ENCODE results near the gene NOS1.
A peak's percentile ranks its signal among the peaks of the same experiment; 100 is the strongest.

Gene NOS1

GRCh38 chr12:117329756-117330155, 31.7 kb downstream of the NOS1 start:
- DNase-seq: no peak

- DNase-seq: no peak
Observed at GRCh38 chr12:117328556-117329100, 32.8 kb downstream of the NOS1 start.

GRCh38 chr12:117322428-117322827, 39.0 kb downstream of the NOS1 start:
- no peak for DNase-seq

GRCh38 chr12:117321572-117321971, 39.9 kb downstream of the NOS1 start:
- DNase-seq: no peak

DNA sequence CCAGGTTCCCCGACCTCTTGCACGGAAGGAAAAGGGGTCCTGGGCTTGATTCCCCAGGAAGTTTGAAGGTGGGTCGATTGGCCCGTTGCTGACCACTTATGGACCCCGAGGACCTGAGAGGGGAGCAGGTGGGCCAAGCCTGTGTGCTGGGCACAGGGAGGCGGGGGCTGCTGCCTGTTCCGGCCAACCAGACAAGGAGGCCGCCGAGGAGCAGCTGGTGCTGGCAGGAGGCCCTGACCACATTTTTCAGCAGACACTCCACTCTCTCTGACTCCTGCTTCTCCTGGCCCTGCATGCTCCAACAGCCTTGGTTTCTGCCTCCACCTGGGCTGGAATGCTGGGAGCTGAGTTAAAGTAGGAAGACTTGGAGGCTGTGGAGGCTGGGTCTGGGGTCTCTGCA, 42.8 kb downstream of the NOS1 start:
- DNase-seq: no peak

DNA sequence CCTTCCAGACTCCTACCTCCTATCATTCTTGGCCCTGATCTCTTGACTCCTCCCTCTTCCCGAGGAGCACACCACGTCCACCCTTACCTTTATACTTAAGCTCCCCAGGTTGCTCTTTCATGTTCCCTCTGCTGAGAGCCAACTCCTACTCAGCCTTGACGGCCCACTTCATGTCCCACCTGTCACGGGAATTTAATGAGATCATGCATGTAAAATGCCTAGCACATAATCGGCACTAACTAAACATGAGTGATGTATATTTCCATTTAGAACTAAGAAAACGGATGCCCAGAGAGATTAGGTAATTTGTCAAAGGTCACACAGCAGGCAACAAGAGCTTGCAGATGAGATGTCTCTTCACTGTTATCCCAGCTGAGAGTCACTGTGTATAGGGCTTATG, 45.1 kb downstream of the NOS1 start:
- no peak for DNase-seq

GRCh38 chr12:117313926-117314325, 47.5 kb downstream of the NOS1 start:
- no peak for DNase-seq

DNA sequence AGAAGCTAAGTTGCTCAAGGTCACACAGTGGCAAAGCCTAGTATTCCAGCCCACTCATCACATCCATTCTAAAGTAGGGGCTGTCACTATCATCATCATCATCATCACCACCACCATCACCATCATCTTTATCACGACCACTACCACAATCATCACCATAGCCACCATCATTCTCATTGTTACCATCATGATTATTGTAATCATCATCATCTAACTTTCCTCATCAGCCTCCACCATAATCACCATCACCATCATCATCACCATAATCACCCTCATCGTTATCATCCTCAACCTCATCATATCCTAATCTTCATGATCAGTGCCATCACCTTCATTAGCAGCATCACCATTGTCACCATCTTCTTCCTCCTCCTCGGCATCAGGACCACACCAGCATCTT, 48.7 kb downstream of the NOS1 start:
- DNase-seq: no peak

GRCh38 chr12:117309276-117309925, 52.0 kb downstream of the NOS1 start:
- no peak for DNase-seq

- DNase-seq: no peak
Observed at GRCh38 chr12:117300174-117300573, 61.3 kb downstream of the NOS1 start.

DNA sequence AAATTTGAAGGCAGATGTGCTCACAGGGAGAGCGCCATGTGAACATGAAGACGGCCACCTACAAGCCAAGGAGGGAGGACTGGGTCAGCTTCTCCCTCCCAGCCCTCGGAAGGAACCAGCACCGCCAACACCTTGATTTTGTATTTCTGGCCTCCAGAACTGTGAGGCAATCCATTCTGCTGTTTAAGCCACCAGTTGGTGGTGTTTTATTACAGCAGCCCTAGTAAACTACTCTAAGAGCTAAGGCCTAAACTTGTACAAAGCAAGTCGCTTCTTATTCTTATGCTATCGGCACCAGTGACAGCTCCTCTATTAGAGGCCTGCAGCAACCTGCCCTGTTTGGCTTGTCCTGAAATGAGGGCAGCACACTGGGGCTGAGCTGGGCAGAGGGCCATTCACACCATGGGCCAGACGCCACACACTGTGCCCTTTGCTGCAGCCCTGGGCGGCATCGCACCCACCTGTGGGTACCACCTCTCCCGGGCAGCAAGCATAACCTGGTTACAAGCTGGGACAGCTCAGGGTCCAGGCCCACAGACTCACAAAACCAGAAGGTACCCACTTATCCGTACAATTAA, 62.7 kb downstream of the NOS1 start:
- no peak for DNase-seq

- DNase-seq: no peak
Observed at GRCh38 chr12:117298191-117298590, 63.2 kb downstream of the NOS1 start.

DNA sequence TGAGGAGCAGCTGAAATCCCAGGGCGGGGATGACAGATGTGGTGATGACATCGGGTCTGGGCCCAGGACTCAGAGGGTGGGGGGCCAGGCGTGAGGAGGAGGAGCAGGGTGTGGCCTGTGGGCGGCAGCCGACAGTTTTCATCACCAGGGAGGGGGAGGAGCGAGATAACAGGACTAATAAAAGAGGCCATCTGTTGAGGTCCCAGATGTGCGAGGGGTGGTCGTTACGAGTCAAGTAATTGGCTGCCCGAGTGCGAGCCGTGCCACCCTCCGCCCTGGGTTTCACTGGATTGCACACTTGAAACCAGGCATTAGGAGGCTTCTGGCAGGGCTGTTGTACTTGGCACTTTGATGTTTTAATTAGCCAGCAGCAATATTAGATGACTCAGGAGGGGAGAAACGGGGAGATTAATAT, 67.2 kb downstream of the NOS1 start:
- no peak for DNase-seq

DNA sequence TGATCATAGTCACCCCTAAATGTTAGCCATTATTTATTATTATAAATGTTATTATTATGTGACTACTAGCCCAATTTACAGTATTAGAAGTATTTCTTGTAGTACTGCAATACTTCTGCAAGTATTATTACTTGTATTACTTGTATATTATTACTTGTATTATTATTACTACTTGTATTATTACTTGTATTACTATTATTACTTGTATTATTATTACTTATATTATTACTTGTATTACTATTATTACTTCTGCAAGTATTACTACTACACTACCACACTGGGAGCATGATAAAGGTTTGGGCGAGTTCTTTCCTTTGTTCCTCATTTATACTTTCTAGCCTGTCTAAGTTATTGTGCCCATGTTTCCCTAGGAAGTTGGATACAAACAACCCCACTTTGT, 67.9 kb downstream of the NOS1 start:
- DNase-seq: no peak

DNA sequence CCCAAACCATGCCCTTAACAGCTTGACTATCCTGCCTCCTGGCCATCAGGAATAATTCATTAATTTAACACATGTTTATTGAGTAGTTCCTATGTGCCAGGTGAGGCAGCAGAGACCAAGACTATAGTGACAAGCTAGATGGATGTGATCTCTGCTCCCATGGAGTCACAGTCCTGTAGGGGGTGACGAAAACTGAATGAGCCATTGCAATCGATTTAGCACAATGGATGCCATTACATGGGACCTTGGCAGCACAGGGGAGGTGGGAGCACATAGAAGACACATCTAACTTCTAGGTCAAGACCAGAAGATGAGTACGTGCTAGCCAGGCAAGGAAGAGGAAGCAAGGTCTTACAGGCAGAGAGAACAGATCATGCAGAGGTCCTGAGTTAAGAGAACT, 68.7 kb downstream of the NOS1 start:
- DNase-seq: no peak

GRCh38 chr12:117284140-117284539, 77.3 kb downstream of the NOS1 start:
- DNase-seq: no peak

- peak; percentile 5 for DNase-seq
Observed at GRCh38 chr12:117282490-117282889, 78.9 kb downstream of the NOS1 start.

GRCh38 chr12:117280019-117280680, 81.3 kb downstream of the NOS1 start:
- no peak for DNase-seq

GRCh38 chr12:117279606-117280005, 81.8 kb downstream of the NOS1 start:
- DNase-seq: no peak

DNA sequence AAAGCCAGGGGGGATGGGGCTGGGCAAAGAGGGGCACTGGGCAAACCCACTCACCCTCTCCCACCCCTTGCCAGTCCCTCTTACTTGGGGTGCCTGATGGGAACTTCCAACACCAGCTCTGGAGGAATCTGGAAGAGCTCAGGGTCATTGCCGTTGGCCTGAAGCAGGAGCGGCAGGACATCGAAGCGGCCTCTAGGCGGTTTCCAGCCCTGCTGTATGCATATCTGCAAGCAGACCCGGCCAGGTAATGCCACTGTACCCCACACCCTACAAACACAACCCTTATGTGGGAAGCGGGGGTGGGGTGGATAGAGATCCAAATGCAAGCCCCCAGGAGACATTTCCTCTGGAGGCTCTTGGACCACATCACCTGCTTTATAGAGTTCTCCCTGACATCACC, 83.6 kb downstream of the NOS1 start:
- DNase-seq: no peak

- DNase-seq: no peak
Observed at GRCh38 chr12:117273091-117273490, 88.3 kb downstream of the NOS1 start.

DNA sequence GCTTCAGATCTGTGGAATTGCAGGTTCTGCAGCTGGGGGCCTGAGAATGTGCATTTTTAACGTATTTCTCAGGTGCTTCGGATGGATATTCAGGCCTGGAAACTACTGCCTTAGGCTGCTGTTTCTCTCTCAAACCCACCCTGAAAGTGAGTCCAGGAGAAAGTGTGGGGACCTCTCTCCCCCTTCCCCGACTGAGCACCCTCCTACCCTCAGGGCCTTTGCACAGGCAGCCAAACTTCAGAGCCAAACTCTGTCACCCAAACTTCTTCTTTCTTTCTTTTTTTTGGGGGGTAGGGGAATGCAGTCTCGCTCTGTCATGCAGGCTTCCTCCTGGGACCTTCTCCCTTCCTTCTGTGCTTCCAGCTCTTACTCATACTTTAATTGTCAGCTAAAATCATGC, 88.7 kb downstream of the NOS1 start:
- DNase-seq: no peak

- no peak for DNase-seq
Observed at GRCh38 chr12:117262749-117263148, 98.7 kb downstream of the NOS1 start.

DNA sequence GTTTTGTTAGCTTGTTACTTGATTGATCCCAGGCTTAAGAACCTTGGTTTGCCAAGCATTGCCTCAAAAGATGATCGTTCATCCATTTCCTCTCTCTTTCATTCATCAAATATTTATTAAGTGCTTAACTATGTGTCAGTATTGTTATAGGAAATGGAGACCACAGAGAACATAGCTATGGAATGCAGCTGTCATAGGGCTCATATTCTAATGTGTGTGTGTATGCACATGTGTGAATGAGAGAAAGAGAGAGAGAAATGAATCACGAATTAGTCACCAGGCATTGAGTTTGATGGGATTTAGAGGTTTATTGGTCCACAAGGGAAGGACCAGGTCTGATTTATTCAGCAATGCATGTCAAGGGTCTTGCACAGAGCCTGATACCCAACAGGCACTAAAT, 100.2 kb downstream of the NOS1 start:
- DNase-seq: peak; percentile 55
